DOHH2 (cell line): Measurements from ENCODE around the gene CACNA1A.

Experiments used
- H3F3A ChIP-seq: fragments of 200-600 bp; sonication (generic), shearing (Covaris generic); 2 replicates; pipeline ENCODE4 v1.6.0; 2016; ENCODE audit warnings: antibody characterized with exemption, mild to moderate bottlenecking; ENCODE audit not compliant: control insufficient read depth, insufficient read depth
- H3K27ac ChIP-seq: fragments of 200-600 bp; sonication (generic); 2 replicates; pipeline ENCODE4 v1.5.1; 2014; ENCODE audit warnings: low read depth, mild to moderate bottlenecking, low read length, moderate library complexity
- H3K27me3 ChIP-seq: fragments of 200-600 bp; sonication (generic); 2 replicates; pipeline ENCODE4 v1.6.1; 2014; ENCODE audit warnings: mild to moderate bottlenecking, low read length, mixed read lengths; ENCODE audit not compliant: control insufficient read depth
- H3K36me3 ChIP-seq: fragments of 200-600 bp; sonication (generic); 2 replicates; pipeline ENCODE4 v1.6.1; 2014; ENCODE audit warnings: mild to moderate bottlenecking, low read length, moderate library complexity, mixed read lengths; ENCODE audit not compliant: control insufficient read depth
- H3K4me1 ChIP-seq: fragments of 200-600 bp; sonication (generic); 2 replicates; pipeline ENCODE4 v1.6.1; 2014; ENCODE audit warnings: mild to moderate bottlenecking, low read length, mixed read lengths; ENCODE audit not compliant: control insufficient read depth
- H3K4me2 ChIP-seq: fragments of 200-600 bp; sonication (generic); 2 replicates; pipeline ENCODE4 v1.6.0; 2014; ENCODE audit warnings: mild to moderate bottlenecking, low read length, moderate library complexity
- H3K4me3 ChIP-seq: fragments of 200-600 bp; sonication (generic); 2 replicates; pipeline ENCODE4 v1.5.1; 2014; ENCODE audit warnings: mild to moderate bottlenecking, low read length, mixed read lengths
- H3K79me2 ChIP-seq: fragments of 200-600 bp; sonication (generic); 2 replicates; pipeline ENCODE4 v1.6.1; 2014; ENCODE audit warnings: mild to moderate bottlenecking, low read length, mixed read lengths; ENCODE audit not compliant: control insufficient read depth
- H3K9me2 ChIP-seq: fragments of 200-600 bp; sonication (generic); replicated peaks from 2 replicates; pipeline ENCODE4 v1.6.1; 2014; ENCODE audit warnings: mild to moderate bottlenecking, low read length, mixed read lengths; ENCODE audit not compliant: control insufficient read depth
- H3K9me3 ChIP-seq: fragments of 200-600 bp; sonication (generic); 2 replicates; pipeline ENCODE4 v1.6.1; 2014; ENCODE audit warnings: antibody characterized with exemption, low read length, mixed read lengths; ENCODE audit not compliant: control insufficient read depth, insufficient read depth
- H4K20me1 ChIP-seq: fragments of 200-600 bp; sonication (generic); 2 replicates; pipeline ENCODE4 v1.6.0; 2014; ENCODE audit warnings: low read depth, mild to moderate bottlenecking, antibody characterized with exemption, low read length, moderate library complexity; ENCODE audit not compliant: control insufficient read depth, insufficient read depth
- CTCF ChIP-seq: fragments of 200-600 bp; sonication (generic); IDR thresholded peaks from one replicate; pipeline ENCODE4 v1.5.1; 2014; ENCODE audit warnings: antibody characterized with exemption, mild to moderate bottlenecking, low read depth, low read length; ENCODE audit not compliant: poor library complexity, severe bottlenecking
- EZH2phosphoT487 ChIP-seq: fragments of 200-600 bp; sonication (generic); IDR thresholded peaks from 2 replicates; pipeline ENCODE4 v1.6.1; 2017; ENCODE audit warnings: borderline replicate concordance, mild to moderate bottlenecking, antibody characterized with exemption, low read length, moderate library complexity, mixed read lengths

CACNA1A gene

DNA sequence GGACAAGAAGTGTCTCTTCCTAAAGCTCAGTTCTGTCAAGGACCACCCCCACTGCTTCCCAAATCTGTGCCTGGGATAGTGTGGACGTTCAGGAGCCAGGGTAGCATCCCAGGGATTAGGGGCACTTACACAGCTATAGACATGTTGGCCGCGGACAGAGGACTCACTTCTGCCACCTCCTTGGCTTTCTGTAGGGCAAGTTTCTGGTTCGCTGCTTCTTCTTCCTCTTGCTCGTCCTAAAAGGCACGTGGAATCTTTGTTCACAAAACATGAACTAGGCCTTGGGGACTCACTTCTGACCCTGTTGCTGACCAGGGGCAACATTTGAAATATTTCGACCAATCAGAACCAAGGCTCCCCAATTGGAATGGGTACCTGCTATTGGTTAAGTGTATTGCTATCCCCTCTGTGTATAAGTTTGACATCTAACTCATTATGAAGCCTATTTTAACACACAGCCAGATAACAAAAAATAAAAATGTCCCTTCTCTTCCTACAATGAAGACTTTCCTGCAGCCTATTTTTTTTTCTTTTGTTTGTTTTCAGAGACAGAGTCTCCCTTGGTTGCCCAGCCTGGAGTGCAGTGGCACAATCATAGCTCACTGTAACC is 205.8 kb downstream of the CACNA1A start:
- no peak overlapping the region for H3K4me3 ChIP-seq
- TF ChIP-seq EZH2phosphoT487 = no peak
- no peak for TF ChIP-seq CTCF
- no peaks in the 10 kb centered on the region for H3K4me1 ChIP-seq
- no peaks in the 10 kb centered on the region for H3F3A ChIP-seq
- H4K20me1 ChIP-seq = no peaks in the 10 kb centered on the region
- H3K9me2 ChIP-seq = no peaks in the 10 kb centered on the region
- H3K27me3 ChIP-seq = no peaks in the 10 kb centered on the region
- no peaks in the 10 kb centered on the region for H3K36me3 ChIP-seq
- no peak overlapping the region for H3K27ac ChIP-seq
- H3K9me3 ChIP-seq = no peaks in the 10 kb centered on the region
- H3K79me2 ChIP-seq = no peaks in the 10 kb centered on the region
- H3K4me2 ChIP-seq = no peak overlapping the region

GRCh38 chr19:13299838-13300237 is 206.4 kb downstream of the CACNA1A start:
- Histone ChIP-seq H3K9me2 (no peaks in the 10 kb centered on the region), H3K27ac (no peak overlapping the region), H3K79me2 (no peaks in the 10 kb centered on the region), H3K36me3 (no peaks in the 10 kb centered on the region), H3F3A (no peaks in the 10 kb centered on the region), H3K27me3 (no peaks in the 10 kb centered on the region), H3K4me1 (no peaks in the 10 kb centered on the region), H3K4me2 (no peak overlapping the region), H3K9me3 (no peaks in the 10 kb centered on the region), H4K20me1 (no peaks in the 10 kb centered on the region), H3K4me3 (no peak overlapping the region)
- TF ChIP-seq CTCF (no peak), EZH2phosphoT487 (no peak)

GRCh38 chr19:13298565-13299481 is 207.5 kb downstream of the CACNA1A start:
- Histone ChIP-seq H3K27me3 (no peaks in the 10 kb centered on the region), H4K20me1 (no peaks in the 10 kb centered on the region), H3K9me2 (no peaks in the 10 kb centered on the region), H3K9me3 (no peaks in the 10 kb centered on the region), H3K4me1 (no peaks in the 10 kb centered on the region), H3K79me2 (no peaks in the 10 kb centered on the region), H3K27ac (no peak overlapping the region), H3K4me2 (no peak overlapping the region), H3K36me3 (no peaks in the 10 kb centered on the region), H3F3A (no peaks in the 10 kb centered on the region), H3K4me3 (no peak overlapping the region)
- TF ChIP-seq EZH2phosphoT487 (no peak), CTCF (no peak)
